Fibroblast of pulmonary artery (primary cell): ENCODE measurements around the gene PSPN.
"Not testable (repeated sequence)": the region's sequence is repeated elsewhere in the genome, so short reads cannot be mapped to it uniquely, and the experiment has no call there.

ENCODE experiments used
- DNase-seq: peaks from one replicate; pipeline ENCODE4 v3.0.0-alpha.2; 2010; ENCODE audit warnings: low read depth
- H3K4me3 ChIP-seq: replicated peaks from 2 replicates; pipeline ENCODE4 v1.5.1; 2011; ENCODE audit warnings: low read depth, mild to moderate bottlenecking, control low read depth, low read length, moderate library complexity
- TF ChIP-seq, protein P1 (sequence below): IDR thresholded peaks from 2 replicates; pipeline ENCODE4 v1.5.1; 2011; ENCODE audit warnings: mild to moderate bottlenecking, control low read depth, low read length, inconsistent platforms; ENCODE audit errors: missing control alignments

PSPN gene

GRCh38 chr19:6357174-6357573, 18.6 kb downstream of the PSPN start:
- TF ChIP-seq, protein P1, sequence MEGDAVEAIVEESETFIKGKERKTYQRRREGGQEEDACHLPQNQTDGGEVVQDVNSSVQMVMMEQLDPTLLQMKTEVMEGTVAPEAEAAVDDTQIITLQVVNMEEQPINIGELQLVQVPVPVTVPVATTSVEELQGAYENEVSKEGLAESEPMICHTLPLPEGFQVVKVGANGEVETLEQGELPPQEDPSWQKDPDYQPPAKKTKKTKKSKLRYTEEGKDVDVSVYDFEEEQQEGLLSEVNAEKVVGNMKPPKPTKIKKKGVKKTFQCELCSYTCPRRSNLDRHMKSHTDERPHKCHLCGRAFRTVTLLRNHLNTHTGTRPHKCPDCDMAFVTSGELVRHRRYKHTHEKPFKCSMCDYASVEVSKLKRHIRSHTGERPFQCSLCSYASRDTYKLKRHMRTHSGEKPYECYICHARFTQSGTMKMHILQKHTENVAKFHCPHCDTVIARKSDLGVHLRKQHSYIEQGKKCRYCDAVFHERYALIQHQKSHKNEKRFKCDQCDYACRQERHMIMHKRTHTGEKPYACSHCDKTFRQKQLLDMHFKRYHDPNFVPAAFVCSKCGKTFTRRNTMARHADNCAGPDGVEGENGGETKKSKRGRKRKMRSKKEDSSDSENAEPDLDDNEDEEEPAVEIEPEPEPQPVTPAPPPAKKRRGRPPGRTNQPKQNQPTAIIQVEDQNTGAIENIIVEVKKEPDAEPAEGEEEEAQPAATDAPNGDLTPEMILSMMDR, result no peak
- no peak for DNase-seq
- H3K4me3 ChIP-seq, result no peak overlapping the region

GRCh38 chr19:6355321-6356040, 20.3 kb downstream of the PSPN start:
- not testable (repeated sequence) for DNase-seq, H3K4me3 ChIP-seq

DNA sequence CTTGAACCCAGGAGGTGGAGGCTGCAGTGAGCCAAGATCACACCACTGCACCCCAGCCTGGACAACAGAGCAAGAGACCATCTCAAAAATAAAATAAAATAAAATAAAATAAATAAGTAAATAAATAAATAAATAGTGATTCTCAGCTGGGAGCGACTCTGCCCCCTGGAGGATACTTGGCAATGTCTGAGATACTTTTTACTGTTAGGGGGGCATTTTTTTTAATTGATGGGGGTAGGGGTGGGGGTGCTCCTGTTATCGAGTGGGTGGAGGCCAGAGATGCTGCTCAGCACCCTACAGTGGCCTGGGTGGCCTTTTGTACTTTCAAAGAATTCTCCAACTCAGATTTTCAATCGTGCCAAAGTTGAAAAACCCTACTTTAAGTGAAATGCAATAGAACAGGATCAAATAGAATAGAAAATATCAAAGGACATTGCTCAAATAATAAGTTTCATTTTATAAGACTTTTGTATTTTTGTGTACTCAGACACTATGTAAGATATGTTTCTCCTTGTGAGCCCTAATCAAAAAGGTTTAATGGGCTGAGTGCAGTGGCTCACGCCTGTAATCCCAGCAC, 21.5 kb downstream of the PSPN start:
- no peak overlapping the region for H3K4me3 ChIP-seq
- peak; percentile 47 for DNase-seq
- TF ChIP-seq, protein P1, result peak; percentile 45

GRCh38 chr19:6352381-6353165, 23.2 kb downstream of the PSPN start:
- H3K4me3 ChIP-seq, result no peak overlapping the region
- DNase-seq, result no peak
- TF ChIP-seq, protein P1, result no peak

DNA sequence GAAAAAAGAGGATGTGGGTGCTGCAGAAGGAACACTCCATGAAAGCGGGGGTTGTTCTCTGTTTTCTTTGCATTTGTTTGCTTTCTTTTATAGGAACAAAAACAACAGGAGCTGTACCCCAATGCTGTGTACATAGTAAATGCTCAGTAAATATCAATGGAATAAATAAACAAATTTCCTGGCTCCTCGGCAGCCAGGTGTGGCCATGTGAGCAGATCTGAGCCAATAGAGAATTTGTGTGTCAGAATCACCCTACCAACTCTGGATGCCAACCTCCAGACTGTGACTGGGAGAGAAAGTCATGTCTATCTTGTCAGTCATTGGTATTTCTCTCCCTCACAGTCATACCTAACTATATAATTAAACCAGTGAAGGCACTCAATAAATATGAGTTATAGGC, 25.0 kb downstream of the PSPN start:
- TF ChIP-seq, protein P1, result no peak
- H3K4me3 ChIP-seq, result no peak overlapping the region
- DNase-seq, result no peak

- not testable (repeated sequence) for DNase-seq, H3K4me3 ChIP-seq
Observed at GRCh38 chr19:6349271-6349670, 26.5 kb downstream of the PSPN start.

GRCh38 chr19:6343462-6343861, 32.3 kb downstream of the PSPN start:
- DNase-seq, result no peak
- TF ChIP-seq, protein P1, result no peak
- no peak overlapping the region for H3K4me3 ChIP-seq
